Uterus (tissue), 4 donors: ENCODE data around the gene BTF3L4. TPM values are rescaled to one million over a fixed set of nuclear protein-coding genes. Genes with fewer than 3 reads are reported as not detected.
A peak's percentile ranks its signal among the peaks of the same experiment; 100 is the strongest.

Source experiments
- DNase-seq, 2 donors: peaks; one replicate each; pipeline ENCODE4 v3.0.0-alpha.2; 2019 to 2020
- H3K27ac ChIP-seq, 2 donors: fragments of 200-600 bp; sonication (generic); 1 replicate in 1 of 2; 2 replicates in 1 of 2; pipeline ENCODE4 v1.5.1; 2016 to 2018
- H3K27me3 ChIP-seq, 2 donors: fragments of 200-600 bp; sonication (generic); one replicate each; pipeline ENCODE4 v1.5.1; 2018 to 2019; ENCODE audit warnings: control low read depth in 1 of 2
- H3K36me3 ChIP-seq, 2 donors: fragments of 200-600 bp; sonication (generic); one replicate each; pipeline ENCODE4 v1.5.1; 2019; ENCODE audit warnings: control low read depth in 1 of 2
- H3K4me1 ChIP-seq, 2 donors: fragments of 200-600 bp; sonication (generic); one replicate each; pipeline ENCODE4 v1.5.1; 2018 to 2019; ENCODE audit warnings: control low read depth in 1 of 2
- H3K4me3 ChIP-seq, 2 donors: fragments of 200-600 bp; sonication (generic); 1 replicate in 1 of 2; 2 replicates in 1 of 2; pipeline ENCODE4 v1.5.1; 2018 to 2019; ENCODE audit warnings: mild to moderate bottlenecking in 1 of 2
- H3K9me3 ChIP-seq, 2 donors: fragments of 200-600 bp; sonication (generic); one replicate each; pipeline ENCODE4 v1.5.1; 2019; ENCODE audit warnings: control low read depth in 1 of 2
- CTCF ChIP-seq, 4 experiments: fragments of 200-600 bp in 2 of 4; fragments of 450-650 bp in 2 of 4; sonication (generic) in 2 of 4; IDR thresholded peaks; one replicate each; pipeline ENCODE4 v1.5.1; 2016 to 2019; ENCODE audit warnings: antibody characterized with exemption in 4 of 4, mild to moderate bottlenecking in 2 of 4, moderate library complexity in 1 of 4
- POLR2A ChIP-seq, 2 donors: fragments of 450-650 bp; IDR thresholded peaks; one replicate each; pipeline ENCODE4 v1.6.1; 2016; ENCODE audit warnings: antibody characterized with exemption in 2 of 2, mild to moderate bottlenecking in 1 of 2, moderate library complexity in 1 of 2
- intact Hi-C: fragments of 100-400 bp; cut with DNase I; formaldehyde crosslinking; loops from one replicate; pipeline ENCODE4 v1.15.1; 2023; ENCODE audit warnings: low total_unique reads
- total RNA-seq, 4 donors: library from RNA; depleted of rRNA in 3 of 4; stranded (reverse); fragments of >200 nt in 3 of 4; gene quantifications; one replicate each; pipeline versions ENCODE4 v1.1.0 to v1.2.4, GENCODE V29; 2014 to 2023
- donor health status: DM: yes; HTN: yes; CAD: no.

BTF3L4 gene
- total RNA-seq, 4 donors from 2014 or later, result 4.9 to 105 (median 70.8) TPM

GRCh38 chr1:52125736-52126359, 69.8 kb downstream of the BTF3L4 start:
- intact Hi-C loops, result no loop called here
- Histone ChIP-seq H3K4me1 (no peaks in the 10 kb centered on the region), H3K36me3 (no peaks in the 10 kb centered on the region), H3K27me3 (no peaks in the 10 kb centered on the region), H3K4me3 (no peak overlapping the region), H3K9me3 (no peaks in the 10 kb centered on the region), H3K27ac (no peak overlapping the region)
- no peak for TF ChIP-seq POLR2A (IDR thresholded peaks at IDR 0.05)
- no peak for TF ChIP-seq CTCF (IDR thresholded peaks at IDR 0.05)
- DNase-seq, result no peak

DNA sequence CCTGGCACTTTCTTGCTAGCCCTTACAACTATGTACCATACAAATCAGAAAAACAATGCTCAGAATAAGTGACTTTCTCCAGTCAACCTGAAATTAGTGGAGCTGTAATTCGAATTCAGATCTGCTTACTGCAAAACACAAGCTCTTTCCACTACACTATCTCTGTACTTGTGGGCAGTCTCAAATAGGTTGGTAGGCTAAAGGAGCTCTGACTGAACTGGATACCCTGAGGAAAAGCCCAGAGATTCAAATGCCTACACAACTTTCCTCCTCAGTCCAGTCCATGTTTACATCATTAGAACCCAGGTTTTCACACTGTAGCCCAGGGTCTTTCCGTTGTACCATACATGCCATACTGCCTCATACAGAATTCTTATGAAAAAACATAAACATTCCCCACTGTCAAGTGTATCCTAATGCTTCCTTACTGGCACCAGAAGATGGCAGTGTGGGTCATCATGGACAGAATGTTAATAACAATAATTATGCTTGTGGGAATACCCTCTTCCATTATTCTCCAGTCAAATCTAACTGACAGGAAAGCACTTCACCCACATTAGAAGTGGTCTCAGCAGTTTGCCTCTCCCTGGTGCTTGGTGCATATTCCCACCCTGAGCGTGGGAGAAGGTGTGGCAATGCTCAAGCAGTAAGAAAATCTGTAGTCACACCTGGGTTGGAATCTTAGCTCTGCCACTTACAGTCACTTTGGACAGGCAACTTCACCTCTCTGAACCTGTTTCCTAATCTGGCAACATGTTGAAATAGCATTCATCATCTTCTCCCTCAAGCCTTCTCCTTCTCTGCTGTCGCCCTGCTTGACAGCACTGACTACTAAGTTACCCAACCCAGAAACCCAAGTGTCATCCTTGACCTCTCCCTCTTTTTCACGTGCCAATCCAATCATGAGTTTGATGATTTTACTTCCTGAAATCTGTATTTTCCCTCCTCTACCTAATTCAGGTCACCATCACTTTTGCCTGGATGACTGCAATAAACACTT, 71.4 kb downstream of the BTF3L4 start:
- Histone ChIP-seq H3K9me3 (no peaks in the 10 kb centered on the region), H3K27me3 (no peaks in the 10 kb centered on the region), H3K27ac (no peak overlapping the region), H3K4me1 (no peaks in the 10 kb centered on the region), H3K4me3 (no peak overlapping the region), H3K36me3 (no peaks in the 10 kb centered on the region)
- intact Hi-C loops, result no loop called here
- DNase-seq, result peak in 1 of 2 donors; percentile 32
- peak; percentile 67 to 71 (median 70) for TF ChIP-seq CTCF (IDR thresholded peaks at IDR 0.05)
- no peak for TF ChIP-seq POLR2A (IDR thresholded peaks at IDR 0.05)

DNA sequence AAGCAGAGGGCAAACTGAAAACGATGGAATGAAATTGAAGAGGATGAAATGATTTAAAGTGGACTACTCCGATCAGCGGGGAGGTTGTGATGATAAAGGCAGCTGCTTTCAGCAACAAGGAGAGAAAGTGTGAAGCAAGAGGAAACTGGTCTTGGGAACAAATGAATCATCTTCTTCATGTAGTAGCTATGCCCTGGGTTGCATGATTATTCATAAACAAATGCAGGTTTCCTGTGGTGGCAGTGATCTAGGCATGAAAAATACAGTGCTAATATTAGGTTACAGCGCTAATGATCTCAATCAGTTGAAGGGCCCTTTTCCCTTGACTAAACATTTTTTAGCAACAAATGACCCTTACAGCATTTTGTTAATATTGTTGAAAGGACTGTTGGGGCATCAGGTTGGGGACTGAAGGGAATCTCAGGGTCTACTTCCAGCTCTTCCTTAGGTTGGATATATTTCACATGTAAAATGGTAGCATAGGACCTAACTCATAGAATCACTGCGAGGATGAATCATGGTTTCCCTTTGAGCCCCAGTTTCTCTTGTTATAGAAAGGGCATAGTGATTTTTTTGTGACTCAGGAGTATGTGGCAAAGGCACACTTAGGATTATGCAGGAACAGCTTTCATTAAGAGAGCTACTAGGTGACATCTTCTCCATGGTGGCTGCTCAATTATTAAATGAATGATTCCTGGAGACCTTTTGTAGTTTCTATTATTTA, 83.9 kb downstream of the BTF3L4 start:
- Histone ChIP-seq H3K4me3 (no peak overlapping the region), H3K4me1 (no peaks in the 10 kb centered on the region), H3K9me3 (no peaks in the 10 kb centered on the region), H3K36me3 (no peaks in the 10 kb centered on the region), H3K27me3 (no peaks in the 10 kb centered on the region), H3K27ac (peak overlapping the region; percentile 99 to 100)
- intact Hi-C loops, result loop anchor here (10.0 kb wide), 1 partner anchor 155 kb away; no protein-coding TSS in a partner anchor
- TF ChIP-seq POLR2A (IDR thresholded peaks at IDR 0.05), result no peak
- no peak for TF ChIP-seq CTCF (IDR thresholded peaks at IDR 0.05)
- peak in 1 of 2 donors; percentile 22 for DNase-seq

Other genes with a start within 250 kb of the BTF3L4 start
- 100 to 1,000 TPM in 2 of 4 donors, 10 to 100 TPM in 2; 35.1 to 145 (median 75.6) TPM for gene NRDC, start 177.6 kb upstream of the BTF3L4 start, total RNA-seq
- under 1 TPM in 2 of 4 donors, not detected in 2; 0.06 to 0.69 TPM for gene RAB3B, start 65.6 kb upstream of the BTF3L4 start, total RNA-seq
- 10 to 100 TPM in 2 of 4 donors, 1 to 10 TPM in 2; 5.4 to 21.3 (median 11.8) TPM for gene KTI12, start 22.5 kb upstream of the BTF3L4 start, total RNA-seq
- 10 to 100 TPM in 3 of 4 donors, 1 to 10 TPM in 1; 5.9 to 67.1 (median 39.1) TPM for gene TXNDC12, start 1.1 kb upstream of the BTF3L4 start, total RNA-seq
- 10 to 100 TPM; 25.6 to 95.0 (median 48.3) TPM for gene ZFYVE9, start 85.8 kb downstream of the BTF3L4 start, total RNA-seq